Activated T-cell treated with anti-CD3 and anti-CD28 coated beads, Interleukin-2, amount 50 U/mL, for 48 hours (primary cell): ENCODE measurements around the gene FKBP10.
"Not testable (repeated sequence)": the region's sequence is repeated elsewhere in the genome, so short reads cannot be mapped to it uniquely, and the experiment has no call there.

Experiments
- DNase-seq, 2 experiments: peaks; one replicate each; pipeline ENCODE4 v3.0.0-alpha.2; 2020

The FKBP10 gene

GRCh38 chr17:41844971-41845370, 32.2 kb downstream of the FKBP10 start:
- no peak for DNase-seq

GRCh38 chr17:41848788-41849187, 36.0 kb downstream of the FKBP10 start:
- DNase-seq = no peak

- no peak for DNase-seq
Observed at GRCh38 chr17:41849251-41849990, 36.6 kb downstream of the FKBP10 start.

- DNase-seq = not testable (repeated sequence)
Observed at GRCh38 chr17:41851382-41851781, 38.6 kb downstream of the FKBP10 start.

- no peak for DNase-seq
Observed at GRCh38 chr17:41860254-41860931, 47.6 kb downstream of the FKBP10 start.

- peak; percentile 66 to 73 for DNase-seq
Observed at GRCh38 chr17:41863074-41863848, 50.5 kb downstream of the FKBP10 start.

- DNase-seq = peak in 1 of 2 experiments; percentile 69
Observed at GRCh38 chr17:41864498-41864835, 51.7 kb downstream of the FKBP10 start.

- DNase-seq = peak; percentile 87 to 93
Observed at GRCh38 chr17:41864836-41865595, 52.2 kb downstream of the FKBP10 start, which contains the start of gene KLHL11. TSS of gene KLHL11 (minus strand) at chr17:41865423. CDS start at chr17:41865370, 53 bp downstream.

GRCh38 chr17:41865596-41865893, 52.7 kb downstream of the FKBP10 start:
- DNase-seq = no peak

- peak in 1 of 2 experiments; percentile 26 for DNase-seq
Observed at GRCh38 chr17:41868568-41868967, 55.8 kb downstream of the FKBP10 start.

- peak in 1 of 2 experiments; percentile 39 for DNase-seq
Observed at GRCh38 chr17:41869426-41869825, 56.6 kb downstream of the FKBP10 start.

- no peak for DNase-seq
Observed at GRCh38 chr17:41870097-41870496, 57.3 kb downstream of the FKBP10 start.

- no peak for DNase-seq
Observed at GRCh38 chr17:41870627-41871026, 57.8 kb downstream of the FKBP10 start.

- no peak for DNase-seq
Observed at GRCh38 chr17:41871789-41872188, 59.0 kb downstream of the FKBP10 start.
